CD4-positive, alpha-beta T cell treated with Interleukin-12 subunit alpha and Interleukin-12 subunit beta, for 1 hour (primary cell): ENCODE measurements around the gene LRRFIP2.

Experiments used
- DNase-seq: peaks from one replicate; pipeline ENCODE4 v3.0.0-alpha.2; 2020

LRRFIP2 gene

GRCh38 chr3:37112987-37113386 is 61.4 kb downstream of the LRRFIP2 start:
- no peak for DNase-seq

- DNase-seq = no peak
Measured at GRCh38 chr3:37111199-37111598, 63.2 kb downstream of the LRRFIP2 start.

- DNase-seq = no peak
Measured at GRCh38 chr3:37107846-37108245, 66.5 kb downstream of the LRRFIP2 start.

- DNase-seq = no peak
Measured at GRCh38 chr3:37103103-37103808, 71.1 kb downstream of the LRRFIP2 start.

GRCh38 chr3:37100411-37100810 is 74.0 kb downstream of the LRRFIP2 start:
- DNase-seq = no peak

GRCh38 chr3:37099469-37099868 is 74.9 kb downstream of the LRRFIP2 start:
- no peak for DNase-seq

- no peak for DNase-seq
Measured at GRCh38 chr3:37098884-37099283, 75.5 kb downstream of the LRRFIP2 start.

- DNase-seq = no peak
Measured at GRCh38 chr3:37097776-37098175, 76.6 kb downstream of the LRRFIP2 start.

GRCh38 chr3:37096975-37097374 is 77.4 kb downstream of the LRRFIP2 start:
- DNase-seq = no peak

- no peak for DNase-seq
Measured at GRCh38 chr3:37096288-37096687, 78.1 kb downstream of the LRRFIP2 start.

GRCh38 chr3:37094636-37095035 is 79.7 kb downstream of the LRRFIP2 start:
- no peak for DNase-seq

- DNase-seq = no peak
Measured at GRCh38 chr3:37093481-37093880, 80.9 kb downstream of the LRRFIP2 start.

- DNase-seq = no peak
Measured at GRCh38 chr3:37092484-37092883, 81.9 kb downstream of the LRRFIP2 start.

GRCh38 chr3:37087870-37088269 is 86.5 kb downstream of the LRRFIP2 start:
- no peak for DNase-seq

- DNase-seq = no peak
Measured at GRCh38 chr3:37086918-37087317, 87.5 kb downstream of the LRRFIP2 start.

- DNase-seq = no peak
Measured at GRCh38 chr3:37082317-37082716, 92.1 kb downstream of the LRRFIP2 start.

- DNase-seq = no peak
Measured at GRCh38 chr3:37075955-37076354, 98.4 kb downstream of the LRRFIP2 start.

- no peak for DNase-seq
Measured at GRCh38 chr3:37074178-37074577, 100.2 kb downstream of the LRRFIP2 start.

GRCh38 chr3:37072892-37073291 is 101.5 kb downstream of the LRRFIP2 start:
- no peak for DNase-seq

GRCh38 chr3:37071921-37072320 is 102.5 kb downstream of the LRRFIP2 start:
- no peak for DNase-seq

- DNase-seq = no peak
Measured at GRCh38 chr3:37068031-37068430, 106.4 kb downstream of the LRRFIP2 start.

- no peak for DNase-seq
Measured at GRCh38 chr3:37067577-37067976, 106.8 kb downstream of the LRRFIP2 start.

GRCh38 chr3:37064747-37065146 is 109.6 kb downstream of the LRRFIP2 start:
- DNase-seq = no peak

- no peak for DNase-seq
Measured at GRCh38 chr3:37058117-37058516, 116.3 kb downstream of the LRRFIP2 start.

- no peak for DNase-seq
Measured at GRCh38 chr3:37056826-37057225, 117.6 kb downstream of the LRRFIP2 start.
